Kasumi-1 (cell line): ENCODE results near the gene ZER1.

Experiments
- DNase-seq, 2 experiments: peaks; one replicate each; lab custom pipeline; 2025; lab: John Stamatoyannopoulos, UW

ZER1 gene

DNA sequence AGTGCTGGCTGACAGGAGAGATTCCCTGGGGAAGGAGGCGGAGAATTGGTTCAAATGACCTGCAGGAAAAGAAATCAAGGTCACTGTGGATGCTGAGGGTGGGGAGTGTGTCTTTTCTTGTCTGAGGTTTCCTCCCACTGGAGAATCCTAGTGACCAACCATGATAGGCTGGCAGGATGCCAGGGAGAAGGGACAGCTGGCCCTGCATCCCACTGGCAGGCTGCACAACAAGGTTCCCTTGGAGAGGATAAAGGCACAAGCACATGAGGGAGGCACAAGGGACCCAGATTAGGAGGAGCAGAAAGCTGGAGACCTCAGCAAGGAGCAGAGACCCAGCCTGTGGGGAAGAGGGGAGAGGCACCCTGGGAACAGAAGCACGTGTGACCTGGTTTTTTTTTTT, 36.4 kb downstream of the ZER1 start:
- no peak for DNase-seq

- DNase-seq, result peak; percentile 74 to 75
Measured at GRCh38 chr9:128733256-128733655, 38.5 kb downstream of the ZER1 start.

- DNase-seq, result no peak
Measured at GRCh38 chr9:128732576-128732975, 39.2 kb downstream of the ZER1 start.

GRCh38 chr9:128731691-128732090, 40.0 kb downstream of the ZER1 start:
- no peak for DNase-seq

GRCh38 chr9:128731093-128731492, 40.6 kb downstream of the ZER1 start:
- DNase-seq, result no peak

- DNase-seq, result no peak
Measured at GRCh38 chr9:128729766-128730517, 41.8 kb downstream of the ZER1 start.

GRCh38 chr9:128729302-128729701, 42.4 kb downstream of the ZER1 start:
- DNase-seq, result no peak

DNA sequence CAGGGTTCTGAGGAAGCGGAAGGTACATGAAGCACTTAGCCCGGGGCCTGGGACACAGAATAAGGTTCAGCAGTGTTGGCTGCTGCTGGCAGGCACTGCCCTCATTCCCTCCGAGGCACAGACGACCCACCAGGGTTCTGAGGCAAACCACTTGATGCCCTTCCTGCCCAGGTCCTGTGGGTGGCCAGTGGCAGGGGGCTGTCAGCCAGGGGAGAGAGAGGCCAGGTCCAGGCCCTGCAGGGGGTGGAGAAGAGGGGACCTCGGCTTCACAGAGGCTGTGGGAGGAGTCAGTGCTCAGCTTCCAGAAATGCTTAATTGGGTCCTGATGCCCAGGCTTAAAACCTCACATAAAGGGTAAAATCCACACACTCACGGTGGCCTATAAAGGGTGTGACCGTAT, 43.4 kb downstream of the ZER1 start:
- no peak for DNase-seq

DNA sequence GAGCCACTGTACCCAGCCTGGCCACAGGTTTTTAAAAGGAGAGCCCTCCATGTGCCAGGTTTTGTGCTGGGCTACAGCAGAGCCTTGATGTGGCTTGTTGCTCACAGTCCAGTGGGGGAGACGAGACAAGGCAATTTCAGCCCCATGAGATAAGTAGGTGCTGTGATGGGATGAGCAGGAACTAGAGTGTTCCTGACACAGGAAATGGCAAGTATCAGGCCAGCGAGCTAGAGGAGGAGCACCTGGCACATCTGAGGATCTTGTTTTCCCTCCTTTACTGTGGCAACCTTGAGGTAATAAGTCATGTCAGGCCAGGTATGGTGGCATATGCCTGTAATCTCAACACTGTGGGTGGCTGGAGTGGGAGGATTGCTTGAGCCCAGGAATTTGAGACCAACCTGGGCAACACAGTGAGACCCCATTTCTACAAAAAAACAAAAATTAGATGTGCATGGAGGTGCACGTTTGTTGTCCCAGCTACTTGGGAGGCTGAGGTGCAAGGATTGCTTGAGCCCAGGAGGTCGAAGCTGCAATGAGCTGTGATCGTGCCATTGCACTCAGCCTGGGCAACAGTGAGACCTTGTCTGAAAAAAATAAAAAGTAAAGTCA, 44.0 kb downstream of the ZER1 start:
- DNase-seq, result no peak

GRCh38 chr9:128724744-128725211, 46.9 kb downstream of the ZER1 start:
- peak; percentile 65 to 81 for DNase-seq

GRCh38 chr9:128723866-128724743, 47.6 kb downstream of the ZER1 start, which contains the start of gene ZDHHC12:
Gene ZDHHC12 (minus strand): TSS chr9:128724127. CDS start chr9:128724093, 34 bp downstream.
- peak; percentile 97 to 98 for DNase-seq

DNA sequence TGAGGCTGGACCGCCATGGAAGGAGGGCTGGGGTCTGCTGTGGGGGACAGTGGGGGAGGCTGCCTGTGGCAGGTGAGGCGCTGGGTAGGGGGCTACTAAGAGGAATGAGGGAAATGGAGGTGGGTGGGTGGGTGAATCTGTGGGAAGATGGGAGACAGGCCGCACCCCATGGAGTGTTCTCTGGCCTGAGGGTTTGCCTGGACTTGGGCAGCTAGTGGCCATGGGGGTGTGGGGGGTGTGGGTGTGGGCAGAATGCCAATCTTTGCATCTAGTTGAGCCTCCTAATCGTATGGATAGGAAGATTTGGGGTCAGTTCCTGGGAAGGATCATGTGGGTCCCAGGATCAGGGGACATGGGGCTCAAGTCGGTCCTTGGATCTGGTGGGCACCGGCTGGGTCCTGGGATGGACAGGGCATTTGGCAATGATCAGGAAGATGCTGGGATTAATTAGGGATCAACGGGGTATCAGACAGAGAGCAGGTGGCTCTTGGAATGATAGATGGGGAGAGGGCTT, 48.3 kb downstream of the ZER1 start:
- DNase-seq, result no peak

DNA sequence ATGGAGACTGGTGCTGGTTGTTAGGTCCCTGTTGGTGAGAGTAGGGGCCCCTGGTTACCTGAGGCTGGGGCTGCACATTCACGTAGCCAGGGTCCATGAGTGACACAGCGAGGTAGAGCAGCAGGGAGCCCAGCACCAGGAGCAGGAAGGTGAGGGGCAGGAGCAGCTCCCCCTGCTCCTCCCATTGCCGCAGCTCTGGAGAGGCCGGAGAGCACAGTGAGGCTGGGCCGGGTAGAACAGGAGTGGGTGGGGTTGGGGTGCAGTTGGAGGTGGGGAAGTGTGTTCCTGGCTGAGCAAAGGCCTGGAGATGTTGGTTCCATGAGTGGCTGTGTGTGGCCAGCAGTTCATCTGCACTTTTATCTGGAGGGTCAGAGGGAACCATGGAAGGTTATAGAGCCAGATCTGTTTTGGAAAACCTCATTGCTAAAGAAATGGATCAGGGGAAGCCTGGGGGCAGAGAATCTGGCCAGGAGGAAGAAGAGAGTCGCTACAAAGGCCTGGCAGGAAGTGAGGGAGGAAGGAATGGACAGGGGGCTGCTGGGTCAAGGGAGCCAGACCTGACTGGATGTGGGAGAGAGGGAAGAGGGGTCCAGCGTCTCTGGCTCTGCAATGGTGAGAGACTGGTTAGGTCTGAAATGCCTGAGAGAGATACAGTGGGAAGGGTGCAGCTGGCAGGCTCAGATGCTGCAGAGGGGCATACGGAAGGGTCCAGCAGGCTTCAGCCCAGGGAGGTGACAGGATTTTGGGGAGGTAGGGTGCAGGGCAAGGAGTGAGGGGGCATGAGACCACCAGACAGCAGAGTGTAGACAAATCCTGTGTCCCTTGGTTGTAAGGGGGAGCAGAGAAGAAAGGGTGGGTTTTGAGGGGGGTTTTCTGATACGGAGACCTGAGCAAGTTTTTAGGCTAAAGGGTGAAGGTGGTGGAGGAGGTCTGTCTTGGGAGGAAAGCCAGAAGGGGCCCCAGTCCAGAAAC, 49.1 kb downstream of the ZER1 start:
- no peak for DNase-seq

DNA sequence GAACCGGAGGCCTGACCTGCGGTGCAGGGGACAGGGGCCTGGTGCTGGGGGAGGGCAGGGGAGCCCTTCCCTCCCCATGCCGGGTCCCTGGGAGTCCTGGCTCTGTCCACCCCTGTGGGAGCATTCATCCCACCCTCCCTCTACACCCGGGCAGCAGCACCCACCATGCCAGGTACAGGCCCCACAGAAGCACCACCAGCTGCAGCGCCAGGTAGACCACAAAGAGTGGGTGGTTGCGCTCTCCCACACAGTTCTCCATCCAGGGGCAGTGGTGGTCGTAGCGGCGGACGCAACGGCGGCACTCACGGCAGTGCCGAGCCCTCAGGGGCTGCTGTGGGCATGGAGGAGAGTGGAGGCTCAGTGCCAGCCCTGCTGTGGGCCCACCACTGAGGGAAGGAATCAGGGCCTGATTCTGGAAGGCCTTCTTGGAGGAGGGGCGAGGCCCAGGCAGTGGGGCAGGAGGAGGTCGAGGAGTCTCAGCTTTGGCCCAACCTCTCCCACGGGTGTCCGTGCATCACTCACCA, 50.2 kb downstream of the ZER1 start:
- DNase-seq, result no peak

DNA sequence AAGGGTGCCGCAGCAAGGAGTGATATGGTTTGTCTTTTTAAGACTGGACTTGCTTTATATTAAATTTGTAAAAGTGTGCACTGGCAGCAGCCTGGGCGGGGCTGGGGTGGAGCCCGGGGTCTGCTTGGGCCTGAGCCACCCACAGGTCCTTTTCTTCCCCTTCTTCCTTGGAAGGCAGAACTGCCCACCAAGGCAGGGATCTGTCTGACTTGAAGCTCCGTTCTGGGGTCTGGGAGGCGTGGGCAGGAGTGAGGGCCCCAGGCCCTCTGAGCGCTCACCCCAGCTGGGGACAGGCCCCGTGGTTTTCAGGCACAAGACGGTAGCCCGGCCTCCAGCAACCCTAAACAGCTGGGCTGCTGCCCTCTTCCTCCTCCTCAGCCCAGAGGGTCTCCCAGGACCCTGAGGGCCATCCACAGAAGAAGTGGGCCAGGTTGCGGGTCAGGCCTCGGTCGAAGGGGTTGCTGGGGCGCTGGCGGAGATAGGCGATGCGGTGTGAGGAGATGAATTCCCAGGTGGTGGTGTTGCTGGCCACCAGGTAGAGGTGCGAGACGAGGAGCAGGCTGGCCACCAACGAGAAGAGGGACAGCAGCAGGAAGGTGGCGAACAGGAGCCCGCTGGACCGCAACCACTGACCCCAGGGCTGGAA, 50.8 kb downstream of the ZER1 start:
- no peak for DNase-seq

DNA sequence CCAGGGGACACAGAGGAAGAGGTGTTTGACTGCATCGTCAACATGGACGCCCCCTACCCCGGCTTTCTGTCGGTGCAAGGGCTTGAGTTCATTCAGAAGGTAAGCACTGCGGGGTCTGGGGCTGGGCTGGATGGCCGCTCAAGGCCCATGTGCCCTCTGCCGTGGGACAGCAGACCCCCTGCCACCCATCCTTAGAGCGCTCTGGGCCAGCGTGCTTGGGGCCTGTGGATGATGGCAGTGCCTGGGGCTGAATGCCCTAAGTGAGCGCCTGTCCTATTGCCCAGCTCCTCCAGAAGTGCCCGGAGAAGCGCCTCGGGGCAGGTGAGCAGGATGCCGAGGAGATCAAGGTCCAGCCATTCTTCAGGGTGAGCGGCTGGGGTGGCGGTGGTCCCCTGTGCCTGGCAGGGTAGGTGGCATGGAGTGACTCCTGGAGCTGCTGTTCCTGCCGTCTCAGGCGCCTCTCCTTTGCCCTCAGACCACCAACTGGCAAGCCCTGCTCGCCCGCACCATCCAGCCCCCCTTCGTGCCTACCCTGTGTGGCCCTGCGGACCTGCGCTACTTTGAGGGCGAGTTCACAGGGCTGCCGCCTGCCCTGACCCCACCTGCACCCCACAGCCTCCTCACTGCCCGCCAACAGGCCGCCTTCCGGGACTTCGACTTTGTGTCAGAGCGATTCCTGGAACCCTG, 51.7 kb downstream of the ZER1 start:
- no peak for DNase-seq

DNA sequence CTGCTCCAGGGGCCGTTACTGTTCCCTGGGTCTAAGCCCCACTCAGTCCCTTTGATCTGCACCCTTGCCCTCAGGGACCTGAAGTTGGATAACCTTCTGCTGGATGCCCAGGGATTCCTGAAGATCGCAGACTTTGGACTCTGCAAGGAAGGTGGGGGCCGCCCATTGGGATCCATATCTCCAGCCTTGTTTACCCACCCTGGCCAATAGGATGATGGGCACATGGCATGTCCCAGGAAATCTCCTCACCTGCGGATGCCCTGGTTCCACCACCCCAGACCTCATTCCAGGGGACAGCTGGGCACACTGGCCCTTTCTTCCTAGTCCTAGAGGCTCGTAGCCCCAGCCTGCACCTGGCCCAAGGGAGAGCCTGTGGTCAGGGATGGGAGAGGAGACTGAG, 53.3 kb downstream of the ZER1 start:
- no peak for DNase-seq

- DNase-seq, result no peak
Measured at GRCh38 chr9:128718047-128718446, 53.7 kb downstream of the ZER1 start.

- DNase-seq, result no peak
Measured at GRCh38 chr9:128716581-128717254, 55.0 kb downstream of the ZER1 start.
